ENCODE measurements around the gene CLC.

DNA sequence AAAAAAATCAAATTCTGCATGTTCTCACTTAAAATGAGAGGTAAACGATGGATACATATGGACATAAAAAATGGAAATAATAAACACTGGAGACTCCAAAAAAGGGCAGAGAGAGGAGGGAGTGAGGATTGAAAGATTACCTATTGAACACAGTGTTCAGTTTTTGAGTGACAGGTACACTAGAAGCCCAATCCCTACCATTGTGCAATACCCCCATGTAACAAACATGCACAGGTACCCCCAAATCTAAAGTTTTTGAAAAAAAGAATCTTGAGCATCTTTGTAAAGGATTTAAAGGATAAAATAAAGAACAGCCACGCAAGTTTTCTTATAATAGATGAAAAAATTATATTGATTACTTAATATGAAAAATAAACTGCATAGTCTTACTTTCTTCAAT lies 16.7 kb upstream of the CLC start:
- no peak for TF ChIP-seq KDM1A (IDR thresholded peaks at IDR 0.05; ENCODE audit: borderline replicate concordance, low read length)
- TF ChIP-seq SAP30 (IDR thresholded peaks at IDR 0.05; ENCODE audit: insufficient read depth, insufficient replicate concordance, low read length) = no peak
- no peak for TF ChIP-seq POLR2A (IDR thresholded peaks at IDR 0.05; ENCODE audit: control extremely low read depth in 1 of 2, low read depth in 2 of 2, low read length in 2 of 2)
